Caco-2 (cell line): ENCODE data around the gene SSRP1. TPM values are rescaled to one million over a fixed set of nuclear protein-coding genes. Genes with fewer than 3 reads are reported as not detected.
A peak's percentile ranks its signal among the peaks of the same experiment; 100 is the strongest.

ENCODE experiments used
- BruUV-seq: library from RNA; stranded (reverse); fragments of 400-500 nt; replicated peaks from 2 replicates; lab custom pipeline; 2021; lab: Mats Ljungman, UMichigan
- CTCF ChIA-PET: fragments of 300-600 bp; sonication (Branson Sonifier 250); formaldehyde crosslinking; loops from one replicate; lab custom pipeline; 2022; ENCODE audit warnings: antibody characterized with exemption; lab: Charles Lee
- POLR2A ChIA-PET: fragments of 300-600 bp; sonication (Branson Sonifier 250); formaldehyde crosslinking; loops from one replicate; lab custom pipeline; 2022; ENCODE audit warnings: antibody characterized with exemption; lab: Charles Lee
- DNase-seq, 2 experiments: peaks; one replicate each; pipeline versions ENCODE4 v3.0.0 to v3.0.0-alpha.2; 2020 to 2022
- H3K27me3 ChIP-seq: replicated peaks from 2 replicates; pipeline ENCODE4 v1.6.0; 2011; ENCODE audit warnings: low read length; ENCODE audit not compliant: control insufficient read depth, insufficient read depth
- H3K36me3 ChIP-seq: 2 replicates; pipeline ENCODE4 v1.5.1; 2011; ENCODE audit warnings: low read length; ENCODE audit not compliant: control insufficient read depth, insufficient read depth
- H3K4me1 ChIP-seq: fragments of 250-450 bp; sonication (Bioruptor Pico); 2 replicates; pipeline ENCODE4 v1.5.1; 2020; ENCODE audit warnings: mild to moderate bottlenecking
- H3K4me3 ChIP-seq: 2 replicates; pipeline ENCODE4 v1.5.1; 2011; ENCODE audit warnings: low read depth, mild to moderate bottlenecking, control low read depth, low read length
- H3K9me3 ChIP-seq: fragments of 250-450 bp; sonication (Bioruptor Pico); 2 replicates; pipeline ENCODE4 v1.5.1; 2020; ENCODE audit warnings: mild to moderate bottlenecking, moderate library complexity
- H3K27ac Mint-ChIP-seq: one replicate; pipeline ENCODE4 v1.8.0; 2022; ENCODE audit warnings: mixed read lengths; ENCODE audit not compliant: unreplicated experiment
- H3K27me3 Mint-ChIP-seq: one replicate; pipeline ENCODE4 v1.8.0; 2022; ENCODE audit warnings: mixed read lengths; ENCODE audit not compliant: insufficient read depth, unreplicated experiment
- H3K36me3 Mint-ChIP-seq: one replicate; pipeline ENCODE4 v1.8.0; 2022; ENCODE audit warnings: mild to moderate bottlenecking, mixed read lengths; ENCODE audit not compliant: insufficient read depth, unreplicated experiment
- H3K4me1 Mint-ChIP-seq: one replicate; pipeline ENCODE4 v1.8.0; 2022; ENCODE audit warnings: low read depth, mixed read lengths; ENCODE audit not compliant: unreplicated experiment
- H3K4me3 Mint-ChIP-seq: one replicate; pipeline ENCODE4 v1.8.0; 2022; ENCODE audit warnings: mild to moderate bottlenecking, moderate library complexity, mixed read lengths; ENCODE audit not compliant: unreplicated experiment
- H3K9me3 Mint-ChIP-seq: one replicate; pipeline ENCODE4 v1.8.0; 2022; ENCODE audit warnings: mixed read lengths; ENCODE audit not compliant: unreplicated experiment
- intact Hi-C: fragments of 100-400 bp; cut with micrococcal nuclease; formaldehyde crosslinking; loops from one replicate; pipeline ENCODE4 v1.10.0; 2022; ENCODE audit not compliant: unreplicated experiment
- total RNA-seq: library from RNA; stranded (reverse); gene quantifications from 2 replicates; pipeline ENCODE4 v1.2.3, GENCODE V29; 2022
- TF ChIP-seq, protein P1 (sequence below), 2 experiments: fragments of 200-600 bp in 1 of 2; IDR thresholded peaks; 1 replicate in 1 of 2; 2 replicates in 1 of 2; pipeline versions ENCODE4 v1.5.1 to v1.8.0; 2011 to 2022; ENCODE audit warnings: antibody characterized with exemption in 1 of 2, control low read depth in 1 of 2, inconsistent platforms in 1 of 2, low read depth in 1 of 2, low read length in 1 of 2, mild to moderate bottlenecking in 1 of 2, moderate library complexity in 1 of 2; ENCODE audit not compliant: insufficient read depth in 1 of 2, severe bottlenecking in 1 of 2, unreplicated experiment in 1 of 2

SSRP1 gene
- total RNA-seq, 1 experiment from 2014 or later, result 212 TPM

- no peaks in the 10 kb centered on the region for H3K9me3 Mint-ChIP-seq
- no peaks in the 10 kb centered on the region for H3K27me3 ChIP-seq
- no peaks in the 10 kb centered on the region for H3K36me3 Mint-ChIP-seq
- no peak overlapping the region for H3K4me3 Mint-ChIP-seq
- no peaks in the 10 kb centered on the region for H3K9me3 ChIP-seq
- DNase-seq, result peak; percentile 54 to 70
- H3K4me1 ChIP-seq, result no peaks in the 10 kb centered on the region
- ChIA-PET POLR2A (interaction anchor here (0.8 kb wide), 1 partner anchor 34 kb away, joined by 3 read pairs; no protein-coding TSS in a partner anchor), CTCF (interaction anchor here (0.7 to 1.2 kb wide), 2 partner anchors 13 to 173 kb away, joined by 3 to 5 read pairs; no protein-coding TSS in a partner anchor)
- intact Hi-C loops, result no loop called here
- H3K27ac Mint-ChIP-seq, result no peak overlapping the region
- BruUV-seq, result no TSS peak
- H3K4me1 Mint-ChIP-seq, result no peaks in the 10 kb centered on the region
- H3K27me3 Mint-ChIP-seq, result peaks cover 10% of the 10 kb centered on the region
- TF ChIP-seq, protein P1, sequence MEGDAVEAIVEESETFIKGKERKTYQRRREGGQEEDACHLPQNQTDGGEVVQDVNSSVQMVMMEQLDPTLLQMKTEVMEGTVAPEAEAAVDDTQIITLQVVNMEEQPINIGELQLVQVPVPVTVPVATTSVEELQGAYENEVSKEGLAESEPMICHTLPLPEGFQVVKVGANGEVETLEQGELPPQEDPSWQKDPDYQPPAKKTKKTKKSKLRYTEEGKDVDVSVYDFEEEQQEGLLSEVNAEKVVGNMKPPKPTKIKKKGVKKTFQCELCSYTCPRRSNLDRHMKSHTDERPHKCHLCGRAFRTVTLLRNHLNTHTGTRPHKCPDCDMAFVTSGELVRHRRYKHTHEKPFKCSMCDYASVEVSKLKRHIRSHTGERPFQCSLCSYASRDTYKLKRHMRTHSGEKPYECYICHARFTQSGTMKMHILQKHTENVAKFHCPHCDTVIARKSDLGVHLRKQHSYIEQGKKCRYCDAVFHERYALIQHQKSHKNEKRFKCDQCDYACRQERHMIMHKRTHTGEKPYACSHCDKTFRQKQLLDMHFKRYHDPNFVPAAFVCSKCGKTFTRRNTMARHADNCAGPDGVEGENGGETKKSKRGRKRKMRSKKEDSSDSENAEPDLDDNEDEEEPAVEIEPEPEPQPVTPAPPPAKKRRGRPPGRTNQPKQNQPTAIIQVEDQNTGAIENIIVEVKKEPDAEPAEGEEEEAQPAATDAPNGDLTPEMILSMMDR (IDR thresholded peaks at IDR 0.05; ENCODE audit: insufficient read depth in 1 of 2, low read depth in 1 of 2, low read length in 1 of 2, severe bottlenecking in 1 of 2, unreplicated experiment in 1 of 2), result no peak
- no peaks in the 10 kb centered on the region for H3K36me3 ChIP-seq
- no peak overlapping the region for H3K4me3 ChIP-seq
Measured at GRCh38 chr11:57379732-57380131, 44.0 kb upstream of the SSRP1 start.

- TF ChIP-seq, protein P1 (IDR thresholded peaks at IDR 0.05; ENCODE audit: insufficient read depth in 1 of 2, low read depth in 1 of 2, low read length in 1 of 2, severe bottlenecking in 1 of 2, unreplicated experiment in 1 of 2), result no peak
- POLR2A ChIA-PET, result no interaction called here
- H3K27me3 Mint-ChIP-seq, result peaks cover 10% of the 10 kb centered on the region
- no peak overlapping the region for H3K4me3 Mint-ChIP-seq
- no peak for DNase-seq
- no peaks in the 10 kb centered on the region for H3K9me3 ChIP-seq
- no peak overlapping the region for H3K4me3 ChIP-seq
- no peaks in the 10 kb centered on the region for H3K4me1 Mint-ChIP-seq
- H3K27ac Mint-ChIP-seq, result no peak overlapping the region
- H3K9me3 Mint-ChIP-seq, result no peaks in the 10 kb centered on the region
- intact Hi-C loops, result no loop called here
- H3K36me3 Mint-ChIP-seq, result no peaks in the 10 kb centered on the region
- no peaks in the 10 kb centered on the region for H3K27me3 ChIP-seq
- H3K4me1 ChIP-seq, result no peaks in the 10 kb centered on the region
- CTCF ChIA-PET, result no interaction called here
- no peaks in the 10 kb centered on the region for H3K36me3 ChIP-seq
- no TSS peak for BruUV-seq
Measured at GRCh38 chr11:57378186-57378585, 42.5 kb upstream of the SSRP1 start.

- Histone ChIP-seq H3K4me1 (no peaks in the 10 kb centered on the region), H3K9me3 (no peaks in the 10 kb centered on the region), H3K4me3 (no peak overlapping the region), H3K36me3 (no peaks in the 10 kb centered on the region), H3K27me3 (no peaks in the 10 kb centered on the region)
- H3K9me3 Mint-ChIP-seq, result no peaks in the 10 kb centered on the region
- BruUV-seq, result no TSS peak
- intact Hi-C loops, result no loop called here
- H3K4me3 Mint-ChIP-seq, result no peak overlapping the region
- H3K27ac Mint-ChIP-seq, result no peak overlapping the region
- TF ChIP-seq, protein P1 (IDR thresholded peaks at IDR 0.05; ENCODE audit: insufficient read depth in 1 of 2, low read depth in 1 of 2, low read length in 1 of 2, severe bottlenecking in 1 of 2, unreplicated experiment in 1 of 2), result no peak
- H3K27me3 Mint-ChIP-seq, result peaks cover 6% of the 10 kb centered on the region
- no peaks in the 10 kb centered on the region for H3K36me3 Mint-ChIP-seq
- POLR2A ChIA-PET, result no interaction called here
- CTCF ChIA-PET, result no interaction called here
- DNase-seq, result no peak
- no peaks in the 10 kb centered on the region for H3K4me1 Mint-ChIP-seq
Measured at GRCh38 chr11:57377107-57377506, 41.4 kb upstream of the SSRP1 start.
